A549 (cell line): ENCODE results near the gene INVS. TPM values are rescaled to one million over a fixed set of nuclear protein-coding genes. Genes with fewer than 3 reads are reported as not detected.

ENCODE experiments used
- ATAC-seq, 2 experiments: fragments of 200-7000 bp in 1 of 2; fragments of >200 bp in 1 of 2; cut with Nextera tagmentation in 1 of 2; cut with Tn5 transposase in 1 of 2; 3 replicates each; pipeline versions ENCODE4 v1.8.0 to v1.9.1; 2018 to 2020; ENCODE audit warnings: mild to moderate bottlenecking in 1 of 2, moderate library complexity in 1 of 2
- CTCF ChIA-PET: fragments of 300-600 bp; sonication (Branson Sonifier 250); formaldehyde crosslinking; extraction: SDS; loops from one replicate; lab custom pipeline; 2021; ENCODE audit warnings: antibody characterized with exemption, inconsistent platforms; lab: Yijun Ruan, JAX
- POLR2A ChIA-PET: fragments of 350-600 bp; formaldehyde crosslinking; extraction: SDS; loops from one replicate; lab custom pipeline; 2021; ENCODE audit warnings: antibody characterized with exemption, inconsistent platforms; lab: Yijun Ruan, JAX
- DNase-seq, 2 experiments: peaks; one replicate each; pipeline versions ENCODE4 v3.0.0 to v3.0.0-alpha.2; 2011 to 2016; ENCODE audit warnings: low read depth in 1 of 2, low spot score in 1 of 2
- FAIRE-seq: peaks from 2 replicates; lab custom pipeline; 2011; peaks lifted over from hg19 to GRCh38; lab: Jason Lieb, UNC
- H3K27ac ChIP-seq, 2 experiments: fragments of >200 bp; sonication (Bioruptor Twin); formaldehyde crosslinking; 3 replicates each; pipeline ENCODE4 v1.5.1; 2016 to 2017
- H3K4me1 ChIP-seq: fragments of >200 bp; sonication (Bioruptor Twin); formaldehyde crosslinking; 3 replicates; pipeline ENCODE4 v1.6.1; 2016
- H3K4me2 ChIP-seq: fragments of >200 bp; sonication (Bioruptor Twin); formaldehyde crosslinking; 3 replicates; pipeline ENCODE4 v1.6.1; 2016
- H3K4me3 ChIP-seq: fragments of >200 bp; sonication (Bioruptor Twin); formaldehyde crosslinking; 3 replicates; pipeline ENCODE4 v1.5.1; 2016
- H3K9me3 ChIP-seq: fragments of >200 bp; sonication (Bioruptor Twin); formaldehyde crosslinking; 3 replicates; pipeline ENCODE4 v1.6.1; 2016
- ATOH8 ChIP-seq: fragments of 250-450 bp; sonication (Bioruptor Pico); IDR thresholded peaks from 2 replicates; pipeline ENCODE4 v1.5.0; 2020; ENCODE audit warnings: low read depth, mild to moderate bottlenecking, moderate library complexity
- CEBPB ChIP-seq, 2 experiments: fragments of >200 bp in 1 of 2; sonication (Bioruptor Twin) in 1 of 2; formaldehyde crosslinking in 1 of 2; IDR thresholded peaks; 2 replicates each; pipeline ENCODE4 v1.6.1; 2012 to 2016
- E2F6 ChIP-seq: IDR thresholded peaks from 2 replicates; pipeline ENCODE4 v1.6.1; 2012; ENCODE audit warnings: low read depth, borderline replicate concordance
- EHF ChIP-seq: fragments of 250-450 bp; sonication (Bioruptor Pico); IDR thresholded peaks from 2 replicates; pipeline ENCODE4 v1.5.0; 2020; ENCODE audit warnings: mild to moderate bottlenecking
- EHMT2 ChIP-seq: fragments of 200-600 bp; sonication (generic); IDR thresholded peaks from 2 replicates; pipeline ENCODE4 v1.6.1; 2016; ENCODE audit warnings: antibody characterized with exemption, low read depth, mild to moderate bottlenecking, moderate library complexity
- EP300 ChIP-seq, 2 experiments: fragments of >200 bp; sonication (Bioruptor Twin); formaldehyde crosslinking; IDR thresholded peaks; 2 replicates in 1 of 2; 3 replicates in 1 of 2; pipeline ENCODE4 v1.6.1; 2016 to 2017
- ESRRA ChIP-seq: fragments of 150-350 bp; IDR thresholded peaks from 2 replicates; pipeline ENCODE4 v1.6.1; 2014; ENCODE audit warnings: mild to moderate bottlenecking, low read length, borderline replicate concordance
- FOSB ChIP-seq: fragments of 250-450 bp; sonication (Bioruptor Pico); IDR thresholded peaks from 2 replicates; pipeline ENCODE4 v1.5.0; 2020; ENCODE audit warnings: mild to moderate bottlenecking, moderate library complexity
- GATA3 ChIP-seq: IDR thresholded peaks from 2 replicates; pipeline ENCODE4 v1.6.1; 2012; ENCODE audit warnings: borderline replicate concordance
- HDAC2 ChIP-seq: fragments of 200-600 bp; sonication (generic); IDR thresholded peaks from 2 replicates; pipeline ENCODE4 v1.6.1; 2016
- HEYL ChIP-seq: fragments of 250-450 bp; sonication (Bioruptor Pico); IDR thresholded peaks from 2 replicates; pipeline ENCODE4 v1.8.0; 2021; ENCODE audit warnings: mild to moderate bottlenecking, moderate library complexity
- HOXA7 ChIP-seq: fragments of 250-450 bp; sonication (Bioruptor Pico); IDR thresholded peaks from 2 replicates; pipeline ENCODE4 v1.5.0; 2020; ENCODE audit warnings: mild to moderate bottlenecking, moderate library complexity
- HOXB13 ChIP-seq: fragments of 250-450 bp; sonication (Bioruptor Pico); IDR thresholded peaks from 2 replicates; pipeline ENCODE4 v1.5.0; 2020; ENCODE audit warnings: low read depth, mild to moderate bottlenecking, moderate library complexity
- JUNB ChIP-seq: fragments of >200 bp; sonication (Bioruptor Twin); formaldehyde crosslinking; IDR thresholded peaks from 2 replicates; pipeline ENCODE4 v1.6.1; 2016
- KDM1A ChIP-seq: fragments of 200-600 bp; sonication (generic); IDR thresholded peaks from 2 replicates; pipeline ENCODE4 v1.6.1; 2016; ENCODE audit warnings: low read depth, mild to moderate bottlenecking
- KDM5A ChIP-seq: fragments of 200-600 bp; sonication (generic); IDR thresholded peaks from 2 replicates; pipeline ENCODE4 v1.6.1; 2016; ENCODE audit warnings: antibody characterized with exemption, mild to moderate bottlenecking
- MAX ChIP-seq: IDR thresholded peaks from 2 replicates; pipeline ENCODE4 v1.6.1; 2012
- MAZ ChIP-seq: fragments of 150-350 bp; IDR thresholded peaks from 2 replicates; pipeline ENCODE4 v1.6.1; 2014; ENCODE audit warnings: antibody characterized with exemption, low read depth, low read length, borderline replicate concordance
- MYC ChIP-seq: IDR thresholded peaks from 2 replicates; pipeline ENCODE4 v1.6.1; 2012; ENCODE audit warnings: mild to moderate bottlenecking, inconsistent platforms, low read length, improper control_type of control experiment, borderline replicate concordance
- NFE2L2 ChIP-seq: fragments of 150-350 bp; conservative IDR thresholded peaks from 2 replicates; pipeline ENCODE4 v1.6.1; 2014; ENCODE audit warnings: low read length
- NR3C1 ChIP-seq: fragments of >200 bp; sonication (Bioruptor Twin); formaldehyde crosslinking; IDR thresholded peaks from 3 replicates; pipeline ENCODE4 v1.6.1; 2017
- PBX3 ChIP-seq: IDR thresholded peaks from 2 replicates; pipeline ENCODE4 v1.6.1; 2012
- REST ChIP-seq: fragments of 200-600 bp; sonication (generic); IDR thresholded peaks from 2 replicates; pipeline ENCODE4 v1.6.1; 2016; ENCODE audit warnings: antibody characterized with exemption, mild to moderate bottlenecking, moderate library complexity
- RFX5 ChIP-seq: fragments of 450-650 bp; IDR thresholded peaks from 2 replicates; pipeline ENCODE4 v1.7.1; 2014; ENCODE audit warnings: antibody characterized with exemption, mild to moderate bottlenecking, moderate library complexity
- SMC3 ChIP-seq: fragments of >200 bp; sonication (Bioruptor Twin); formaldehyde crosslinking; IDR thresholded peaks from 3 replicates; pipeline ENCODE4 v1.6.1; 2018; ENCODE audit warnings: inconsistent platforms
- SREBF2 ChIP-seq: fragments of 450-650 bp; IDR thresholded peaks from 2 replicates; pipeline ENCODE4 v1.6.1; 2014; ENCODE audit warnings: mild to moderate bottlenecking, moderate library complexity
- TFCP2L1 ChIP-seq: fragments of 250-450 bp; sonication (Bioruptor Pico); IDR thresholded peaks from 2 replicates; pipeline ENCODE4 v1.5.0; 2021; ENCODE audit warnings: mild to moderate bottlenecking
- ZNF302 ChIP-seq: fragments of 250-450 bp; sonication (Bioruptor Pico); IDR thresholded peaks from 2 replicates; pipeline ENCODE4 v1.9.0; 2021; ENCODE audit warnings: inconsistent platforms, mild to moderate bottlenecking, moderate library complexity
- ZSCAN20 ChIP-seq: fragments of 250-450 bp; sonication (Bioruptor Pico); IDR thresholded peaks from 2 replicates; pipeline ENCODE4 v1.8.0; 2022; ENCODE audit warnings: mild to moderate bottlenecking, moderate library complexity
- WGBS: methylation state at CpG from one replicate; pipeline ENCODE4 v1.1.6; 2017; ENCODE audit errors: missing lambda C conversion rate; 5-methylcytosine and 5-hydroxymethylcytosine counted together
- polyA plus RNA-seq, 4 experiments: library from polyadenylated mRNA; depleted of rRNA in 3 of 4; stranded (reverse); fragments of >200 nt; fragmentation: RNase III in 1 of 4; extraction: RNeasy Plus Mini Kit Qiagen cat#74134 plus additional on column Dnase treatment in 1 of 4; gene quantifications; 2 replicates in 3 of 4; 3 replicates in 1 of 4; pipeline ENCODE4 v1.2.3, GENCODE V29; 2011 to 2017

Gene INVS
- polyA plus RNA-seq, 2 of the 4 experiments (the other 2 are of a cell fraction), result 11.9 to 30.6 TPM

- Histone ChIP-seq H3K27ac (no peak overlapping the region), H3K9me3 (no peaks in the 10 kb centered on the region), H3K4me1 (peaks cover 7% of the 10 kb centered on the region; the same call in 1 of the 3 replicates), H3K4me2 (no peak overlapping the region), H3K4me3 (no peak overlapping the region)
- ATAC-seq (no peak), DNase-seq (no peak), FAIRE-seq (no peak)
- TF ChIP-seq PBX3 (no peak), NR3C1 (no peak), HDAC2 (no peak), ZSCAN20 (CRISPR knock-in tag) (no peak), FOSB (no peak), SREBF2 (no peak), GATA3 (no peak), EHF (CRISPR knock-in tag) (no peak), EP300 (IDR thresholded peaks at IDR 0.05) (no peak), RFX5 (no peak), KDM5A (no peak), NFE2L2 (no peak), HOXA7 (CRISPR knock-in tag) (no peak), HOXB13 (no peak), EHMT2 (no peak)
- ChIA-PET POLR2A (no interaction called here), CTCF (no interaction called here)
- WGBS, result 97% methylated on average over 1 of the region's 1 CpG
Measured at GRCh38 chr9:100084128-100084453, 15.0 kb upstream of the INVS start.

GRCh38 chr9:100084734-100085133 lies 14.3 kb upstream of the INVS start:
- FAIRE-seq (no peak), ATAC-seq (no peak), DNase-seq (no peak)
- Histone ChIP-seq H3K4me3 (no peak overlapping the region), H3K9me3 (no peaks in the 10 kb centered on the region), H3K4me2 (no peak overlapping the region), H3K27ac (no peak overlapping the region), H3K4me1 (peaks cover 7% of the 10 kb centered on the region; the same call in 1 of the 3 replicates)
- 85% methylated on average over 5 of the region's 5 CpGs for WGBS
- ChIA-PET POLR2A (no interaction called here), CTCF (interaction anchor here (1.0 kb wide), 1 partner anchor 47 kb away, joined by 3 read pairs; no protein-coding TSS in a partner anchor)
- no peak for TF ChIP-seq KDM1A
- TF ChIP-seq E2F6, result no peak
- TF ChIP-seq MYC, result no peak
- no peak for TF ChIP-seq NFE2L2
- TF ChIP-seq SMC3, result no peak
- TF ChIP-seq HOXB13, result no peak
- TF ChIP-seq ESRRA, result no peak
- TF ChIP-seq EP300 (IDR thresholded peaks at IDR 0.05), result no peak
- no peak for TF ChIP-seq HEYL (CRISPR knock-in tag)
- no peak for TF ChIP-seq EHMT2
- TF ChIP-seq TFCP2L1 (CRISPR knock-in tag), result no peak
- no peak for TF ChIP-seq ZNF302 (CRISPR knock-in tag)

- POLR2A ChIA-PET, result no interaction called here
- TF ChIP-seq MAX (no peak), ATOH8 (CRISPR knock-in tag) (no peak), E2F6 (no peak), CEBPB (IDR thresholded peaks at IDR 0.05) (no peak), REST (no peak), ZSCAN20 (CRISPR knock-in tag) (no peak), JUNB (no peak), GATA3 (no peak), MAZ (no peak)
Measured at GRCh38 chr9:100086097-100086635, 12.9 kb upstream of the INVS start.

More at GRCh38 chr9:100086097-100086635, 12.9 kb upstream of the INVS start:
- CTCF ChIA-PET, result interaction anchor here (1.2 to 1.6 kb wide), 2 partner anchors 8 to 12 kb away, joined by 3 to 4 read pairs; no protein-coding TSS in a partner anchor
- H3K4me1 ChIP-seq, result peaks cover 7% of the 10 kb centered on the region; the same call in 1 of the 3 replicates
- no peak overlapping the region for H3K4me3 ChIP-seq
- H3K27ac ChIP-seq, result no peak overlapping the region
- no peaks in the 10 kb centered on the region for H3K9me3 ChIP-seq
- no peak for ATAC-seq
- no peak for FAIRE-seq
- DNase-seq, result no peak
- WGBS, result 88% methylated on average over 3 of the region's 3 CpGs
- H3K4me2 ChIP-seq, result no peak overlapping the region
